Measurements from ENCODE around the gene SSBP2. TPM values are rescaled to one million over a fixed set of nuclear protein-coding genes. Genes with fewer than 3 reads are reported as not detected.

The SSBP2 gene
- total and polyA plus RNA-seq, 2 of the 8 experiments (the other 6 are each of a cell fraction or from before 2014, with no cell fraction given), result 21.5 to 36.2 TPM

DNA sequence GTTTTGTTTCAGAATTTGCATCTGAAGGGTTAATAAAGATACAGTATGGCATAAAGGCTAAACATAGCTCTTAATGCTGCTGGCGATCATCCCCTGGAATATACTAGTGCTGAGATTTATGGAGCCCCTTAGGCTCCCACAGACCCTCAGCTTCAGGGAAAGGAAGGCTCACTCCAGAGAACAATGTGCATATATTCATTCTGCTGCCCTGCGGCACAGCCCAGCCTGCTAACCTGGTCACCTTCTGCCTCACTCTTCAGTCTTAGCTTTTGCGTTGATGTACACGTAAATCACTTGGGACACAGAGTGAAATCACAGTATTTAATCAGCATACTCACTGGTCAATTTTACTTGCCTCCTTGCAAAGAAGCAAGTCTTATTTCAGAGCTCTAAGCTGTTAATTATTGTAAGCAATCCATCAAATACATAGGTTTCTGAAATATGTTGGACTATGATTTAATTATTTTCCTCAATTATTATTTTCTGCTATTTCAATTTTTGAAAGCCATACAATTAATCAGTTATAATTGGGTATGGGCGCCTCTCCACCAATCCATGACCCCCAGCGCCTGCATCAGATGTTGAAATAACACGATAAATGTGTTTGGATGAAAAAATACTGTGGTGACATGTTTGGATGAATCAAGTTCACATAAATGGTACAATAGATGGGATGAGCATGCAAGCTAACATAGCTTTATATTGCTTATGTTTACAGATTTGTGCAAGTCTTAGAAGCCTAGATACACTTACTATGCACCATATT, 345.6 kb downstream of the SSBP2 start (continued):
- TF ChIP-seq, protein P1, sequence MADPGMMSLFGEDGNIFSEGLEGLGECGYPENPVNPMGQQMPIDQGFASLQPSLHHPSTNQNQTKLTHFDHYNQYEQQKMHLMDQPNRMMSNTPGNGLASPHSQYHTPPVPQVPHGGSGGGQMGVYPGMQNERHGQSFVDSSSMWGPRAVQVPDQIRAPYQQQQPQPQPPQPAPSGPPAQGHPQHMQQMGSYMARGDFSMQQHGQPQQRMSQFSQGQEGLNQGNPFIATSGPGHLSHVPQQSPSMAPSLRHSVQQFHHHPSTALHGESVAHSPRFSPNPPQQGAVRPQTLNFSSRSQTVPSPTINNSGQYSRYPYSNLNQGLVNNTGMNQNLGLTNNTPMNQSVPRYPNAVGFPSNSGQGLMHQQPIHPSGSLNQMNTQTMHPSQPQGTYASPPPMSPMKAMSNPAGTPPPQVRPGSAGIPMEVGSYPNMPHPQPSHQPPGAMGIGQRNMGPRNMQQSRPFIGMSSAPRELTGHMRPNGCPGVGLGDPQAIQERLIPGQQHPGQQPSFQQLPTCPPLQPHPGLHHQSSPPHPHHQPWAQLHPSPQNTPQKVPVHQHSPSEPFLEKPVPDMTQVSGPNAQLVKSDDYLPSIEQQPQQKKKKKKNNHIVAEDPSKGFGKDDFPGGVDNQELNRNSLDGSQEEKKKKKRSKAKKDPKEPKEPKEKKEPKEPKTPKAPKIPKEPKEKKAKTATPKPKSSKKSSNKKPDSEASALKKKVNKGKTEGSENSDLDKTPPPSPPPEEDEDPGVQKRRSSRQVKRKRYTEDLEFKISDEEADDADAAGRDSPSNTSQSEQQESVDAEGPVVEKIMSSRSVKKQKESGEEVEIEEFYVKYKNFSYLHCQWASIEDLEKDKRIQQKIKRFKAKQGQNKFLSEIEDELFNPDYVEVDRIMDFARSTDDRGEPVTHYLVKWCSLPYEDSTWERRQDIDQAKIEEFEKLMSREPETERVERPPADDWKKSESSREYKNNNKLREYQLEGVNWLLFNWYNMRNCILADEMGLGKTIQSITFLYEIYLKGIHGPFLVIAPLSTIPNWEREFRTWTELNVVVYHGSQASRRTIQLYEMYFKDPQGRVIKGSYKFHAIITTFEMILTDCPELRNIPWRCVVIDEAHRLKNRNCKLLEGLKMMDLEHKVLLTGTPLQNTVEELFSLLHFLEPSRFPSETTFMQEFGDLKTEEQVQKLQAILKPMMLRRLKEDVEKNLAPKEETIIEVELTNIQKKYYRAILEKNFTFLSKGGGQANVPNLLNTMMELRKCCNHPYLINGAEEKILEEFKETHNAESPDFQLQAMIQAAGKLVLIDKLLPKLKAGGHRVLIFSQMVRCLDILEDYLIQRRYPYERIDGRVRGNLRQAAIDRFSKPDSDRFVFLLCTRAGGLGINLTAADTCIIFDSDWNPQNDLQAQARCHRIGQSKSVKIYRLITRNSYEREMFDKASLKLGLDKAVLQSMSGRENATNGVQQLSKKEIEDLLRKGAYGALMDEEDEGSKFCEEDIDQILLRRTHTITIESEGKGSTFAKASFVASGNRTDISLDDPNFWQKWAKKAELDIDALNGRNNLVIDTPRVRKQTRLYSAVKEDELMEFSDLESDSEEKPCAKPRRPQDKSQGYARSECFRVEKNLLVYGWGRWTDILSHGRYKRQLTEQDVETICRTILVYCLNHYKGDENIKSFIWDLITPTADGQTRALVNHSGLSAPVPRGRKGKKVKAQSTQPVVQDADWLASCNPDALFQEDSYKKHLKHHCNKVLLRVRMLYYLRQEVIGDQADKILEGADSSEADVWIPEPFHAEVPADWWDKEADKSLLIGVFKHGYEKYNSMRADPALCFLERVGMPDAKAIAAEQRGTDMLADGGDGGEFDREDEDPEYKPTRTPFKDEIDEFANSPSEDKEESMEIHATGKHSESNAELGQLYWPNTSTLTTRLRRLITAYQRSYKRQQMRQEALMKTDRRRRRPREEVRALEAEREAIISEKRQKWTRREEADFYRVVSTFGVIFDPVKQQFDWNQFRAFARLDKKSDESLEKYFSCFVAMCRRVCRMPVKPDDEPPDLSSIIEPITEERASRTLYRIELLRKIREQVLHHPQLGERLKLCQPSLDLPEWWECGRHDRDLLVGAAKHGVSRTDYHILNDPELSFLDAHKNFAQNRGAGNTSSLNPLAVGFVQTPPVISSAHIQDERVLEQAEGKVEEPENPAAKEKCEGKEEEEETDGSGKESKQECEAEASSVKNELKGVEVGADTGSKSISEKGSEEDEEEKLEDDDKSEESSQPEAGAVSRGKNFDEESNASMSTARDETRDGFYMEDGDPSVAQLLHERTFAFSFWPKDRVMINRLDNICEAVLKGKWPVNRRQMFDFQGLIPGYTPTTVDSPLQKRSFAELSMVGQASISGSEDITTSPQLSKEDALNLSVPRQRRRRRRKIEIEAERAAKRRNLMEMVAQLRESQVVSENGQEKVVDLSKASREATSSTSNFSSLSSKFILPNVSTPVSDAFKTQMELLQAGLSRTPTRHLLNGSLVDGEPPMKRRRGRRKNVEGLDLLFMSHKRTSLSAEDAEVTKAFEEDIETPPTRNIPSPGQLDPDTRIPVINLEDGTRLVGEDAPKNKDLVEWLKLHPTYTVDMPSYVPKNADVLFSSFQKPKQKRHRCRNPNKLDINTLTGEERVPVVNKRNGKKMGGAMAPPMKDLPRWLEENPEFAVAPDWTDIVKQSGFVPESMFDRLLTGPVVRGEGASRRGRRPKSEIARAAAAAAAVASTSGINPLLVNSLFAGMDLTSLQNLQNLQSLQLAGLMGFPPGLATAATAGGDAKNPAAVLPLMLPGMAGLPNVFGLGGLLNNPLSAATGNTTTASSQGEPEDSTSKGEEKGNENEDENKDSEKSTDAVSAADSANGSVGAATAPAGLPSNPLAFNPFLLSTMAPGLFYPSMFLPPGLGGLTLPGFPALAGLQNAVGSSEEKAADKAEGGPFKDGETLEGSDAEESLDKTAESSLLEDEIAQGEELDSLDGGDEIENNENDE (IDR thresholded peaks at IDR 0.05; ENCODE audit: insufficient replicate concordance, low read length), result no peak
- TF ChIP-seq SRF (IDR thresholded peaks at IDR 0.05; ENCODE audit: low read depth, low read length) (no peak), KDM4A (IDR thresholded peaks at IDR 0.05; ENCODE audit: low read depth, low read length, severe bottlenecking) (no peak), RAD21 (IDR thresholded peaks at IDR 0.05 in 1 of 2, conservative IDR thresholded peaks at IDR 0.05 in 1 of 2; ENCODE audit: low read depth in 2 of 2, low read length in 2 of 2) (no peak), CEBPB (IDR thresholded peaks at IDR 0.05; ENCODE audit: low read depth, low read length) (no peak), NRF1 (IDR thresholded peaks at IDR 0.05; ENCODE audit: low read depth, low read length) (no peak), BCL11A (IDR thresholded peaks at IDR 0.05; ENCODE audit: low read depth in 2 of 2, low read length in 2 of 2) (no peak), EP300 (IDR thresholded peaks at IDR 0.05; ENCODE audit: borderline replicate concordance in 1 of 2, low read depth in 2 of 2, low read length in 2 of 2) (no peak), EZH2 (IDR thresholded peaks at IDR 0.05; ENCODE audit: low read depth, low read length, severe bottlenecking) (no peak)
